Hepatocyte (in vitro differentiated cells): Measurements from ENCODE around the gene NUDT19.

Experiments
- CTCF ChIP-seq: fragments of 200-600 bp; sonication (generic); IDR thresholded peaks from 2 replicates; pipeline ENCODE4 v1.5.1; 2016; ENCODE audit warnings: antibody characterized with exemption, mild to moderate bottlenecking; ENCODE audit not compliant: poor library complexity
- EZH2phosphoT487 ChIP-seq: fragments of 200-600 bp; sonication (generic); IDR thresholded peaks from one replicate; pipeline ENCODE4 v1.6.1; 2018; ENCODE audit warnings: antibody characterized with exemption, mild to moderate bottlenecking, low read depth, moderate library complexity; ENCODE audit not compliant: unreplicated experiment, severe bottlenecking

GRCh38 chr19:32652894-32653598 lies 38.6 kb upstream of the NUDT19 start:
- TF ChIP-seq CTCF (no peak), EZH2phosphoT487 (no peak)
